Epithelial cell of proximal tubule (primary cell): ENCODE measurements around the gene GLP2R. TPM values are rescaled to one million over a fixed set of nuclear protein-coding genes. Genes with fewer than 3 reads are reported as not detected.

ENCODE experiments used
- DNase-seq: peaks from one replicate; pipeline ENCODE4 v3.0.0-alpha.2; 2011; ENCODE audit warnings: low read depth
- H3K4me3 ChIP-seq: 2 replicates; pipeline ENCODE4 v1.5.1; 2011; ENCODE audit warnings: low read depth, mild to moderate bottlenecking, low read length
- CTCF ChIP-seq: conservative IDR thresholded peaks from 2 replicates; pipeline ENCODE4 v1.5.1; 2012; ENCODE audit warnings: low read depth, mild to moderate bottlenecking, low read length
- total RNA-seq: library from RNA; depleted of rRNA; stranded (reverse); fragments of >200 nt; gene quantifications from 2 replicates; pipeline ENCODE4 v1.2.3, GENCODE V29; 2015

The GLP2R gene
- total RNA-seq, 1 donor from 2014 or later = 0.23 TPM

DNA sequence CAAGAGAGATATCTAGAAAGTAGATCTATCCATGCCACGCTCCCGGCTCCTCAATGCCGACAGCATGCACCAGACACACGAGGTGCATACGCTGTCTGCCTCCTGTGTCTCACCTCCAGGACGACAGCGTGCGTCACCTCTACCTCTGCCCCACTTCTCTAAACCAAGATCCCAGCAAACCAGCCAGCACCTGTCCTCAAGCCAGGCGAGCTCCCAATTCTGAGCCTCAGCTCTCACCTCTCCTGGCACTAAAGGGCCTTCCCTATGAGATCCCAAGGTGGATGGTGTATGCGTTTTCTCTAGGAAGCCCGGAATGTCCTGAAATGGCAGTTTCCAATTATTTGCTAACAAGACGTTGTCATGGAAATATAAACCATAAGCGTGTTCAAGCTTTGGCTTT lies 115.6 kb downstream of the GLP2R start:
- DNase-seq = no peak
- TF ChIP-seq CTCF = no peak
- H3K4me3 ChIP-seq = no peak overlapping the region

Other genes with a start within 250 kb of the GLP2R start
- not detected in 2 replicates for gene CFAP52, start 249.3 kb upstream of the GLP2R start, total RNA-seq
- 7.8 and 10.3 TPM in 2 replicates for gene USP43, start 180.4 kb upstream of the GLP2R start, total RNA-seq
- gene DHRS7C, start 34.3 kb upstream of the GLP2R start, total RNA-seq = not detected in 2 replicates
- gene GSG1L2, start 3.8 kb upstream of the GLP2R start, total RNA-seq = not detected in 2 replicates
- not detected in 2 replicates for gene RCVRN, start 79.3 kb downstream of the GLP2R start, total RNA-seq